SU-DHL-6 (cell line): ENCODE data around the gene SPATA32.

Source experiments
- H2AFZ ChIP-seq: fragments of 200-600 bp; sonication (generic); 2 replicates; pipeline ENCODE4 v1.6.1; 2014; ENCODE audit warnings: low read depth, mild to moderate bottlenecking, moderate library complexity, mixed read lengths, antibody characterized with exemption, low read length; ENCODE audit not compliant: severe bottlenecking
- H3F3A ChIP-seq: fragments of 200-600 bp; shearing (Covaris generic); 2 replicates; pipeline ENCODE4 v1.6.0; 2016; ENCODE audit warnings: antibody characterized with exemption, mild to moderate bottlenecking; ENCODE audit not compliant: insufficient read depth
- H3K27ac ChIP-seq: fragments of 200-600 bp; sonication (generic); 2 replicates; pipeline ENCODE4 v1.5.1; 2016; ENCODE audit warnings: low read depth, mild to moderate bottlenecking, low read length, moderate library complexity, mixed read lengths
- H3K27me3 ChIP-seq: fragments of 200-600 bp; sonication (generic), shearing (Covaris generic); 2 replicates; pipeline ENCODE4 v1.6.0; 2014; ENCODE audit warnings: mild to moderate bottlenecking, low read length
- H3K36me3 ChIP-seq: fragments of 200-600 bp; sonication (generic); 2 replicates; pipeline ENCODE4 v1.6.1; 2014; ENCODE audit warnings: mild to moderate bottlenecking, low read length, mixed read lengths
- H3K4me2 ChIP-seq: fragments of 300-600, 200-600 bp; shearing (Covaris generic), sonication (generic); 2 replicates; pipeline ENCODE4 v1.6.0; 2014; ENCODE audit warnings: low read length, low read depth, mild to moderate bottlenecking; ENCODE audit not compliant: poor library complexity, severe bottlenecking
- H3K4me3 ChIP-seq: fragments of 200-600 bp; sonication (generic); 2 replicates; pipeline ENCODE4 v1.5.1; 2014; ENCODE audit warnings: antibody characterized with exemption, low read length, mild to moderate bottlenecking, mixed read lengths; ENCODE audit not compliant: insufficient read depth, poor library complexity, severe bottlenecking
- H3K79me2 ChIP-seq: fragments of 200-600 bp; sonication (generic); 2 replicates; pipeline ENCODE4 v1.6.1; 2014; ENCODE audit warnings: mild to moderate bottlenecking, low read length, moderate library complexity; ENCODE audit not compliant: insufficient read depth
- H3K9ac ChIP-seq: fragments of 200-600 bp; sonication (generic); 2 replicates; pipeline ENCODE4 v1.7.0; 2014; ENCODE audit warnings: mild to moderate bottlenecking, low read length
- H3K9me2 ChIP-seq: fragments of 200-600 bp; sonication (generic); replicated peaks from 2 replicates; pipeline ENCODE4 v1.6.1; 2014; ENCODE audit warnings: low read length; ENCODE audit not compliant: insufficient read depth
- H3K9me3 ChIP-seq: fragments of 200-600 bp; sonication (generic); 2 replicates; pipeline ENCODE4 v1.6.1; 2014; ENCODE audit warnings: low read length, mixed read lengths; ENCODE audit not compliant: insufficient read depth
- H4K20me1 ChIP-seq: fragments of 200-600 bp; sonication (generic); 2 replicates; pipeline ENCODE4 v1.6.1; 2014; ENCODE audit warnings: low read depth, mild to moderate bottlenecking, antibody characterized with exemption, low read length, moderate library complexity, mixed read lengths
- EZH2phosphoT487 ChIP-seq: fragments of 200-600 bp; sonication (generic), shearing (Covaris generic); conservative IDR thresholded peaks from 2 replicates; pipeline ENCODE4 v1.6.1; 2018; ENCODE audit warnings: mild to moderate bottlenecking, antibody characterized with exemption, low read length, moderate library complexity, mixed read lengths
- TF ChIP-seq, protein P1 (sequence below): fragments of 200-600 bp; sonication (generic); IDR thresholded peaks from one replicate; pipeline ENCODE4 v1.5.1; 2017; ENCODE audit warnings: antibody characterized with exemption, mild to moderate bottlenecking, low read length, moderate library complexity; ENCODE audit not compliant: insufficient read depth, poor library complexity, severe bottlenecking

Gene SPATA32

DNA sequence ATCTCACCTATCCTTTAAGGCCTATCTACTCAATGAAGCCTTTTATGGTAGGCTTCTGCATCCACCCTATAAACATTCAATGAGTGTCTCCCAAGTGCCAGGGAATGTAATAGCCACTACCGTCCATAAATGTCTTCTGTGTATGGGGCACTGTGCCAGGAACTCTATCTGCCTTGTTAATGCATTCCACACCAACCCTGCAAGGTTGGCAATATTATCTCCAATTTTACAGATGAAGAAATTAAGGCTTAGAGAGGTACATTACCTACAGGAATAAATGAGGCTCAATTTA is 34.9 kb upstream of the SPATA32 start:
- no peak for TF ChIP-seq EZH2phosphoT487
- TF ChIP-seq, protein P1, sequence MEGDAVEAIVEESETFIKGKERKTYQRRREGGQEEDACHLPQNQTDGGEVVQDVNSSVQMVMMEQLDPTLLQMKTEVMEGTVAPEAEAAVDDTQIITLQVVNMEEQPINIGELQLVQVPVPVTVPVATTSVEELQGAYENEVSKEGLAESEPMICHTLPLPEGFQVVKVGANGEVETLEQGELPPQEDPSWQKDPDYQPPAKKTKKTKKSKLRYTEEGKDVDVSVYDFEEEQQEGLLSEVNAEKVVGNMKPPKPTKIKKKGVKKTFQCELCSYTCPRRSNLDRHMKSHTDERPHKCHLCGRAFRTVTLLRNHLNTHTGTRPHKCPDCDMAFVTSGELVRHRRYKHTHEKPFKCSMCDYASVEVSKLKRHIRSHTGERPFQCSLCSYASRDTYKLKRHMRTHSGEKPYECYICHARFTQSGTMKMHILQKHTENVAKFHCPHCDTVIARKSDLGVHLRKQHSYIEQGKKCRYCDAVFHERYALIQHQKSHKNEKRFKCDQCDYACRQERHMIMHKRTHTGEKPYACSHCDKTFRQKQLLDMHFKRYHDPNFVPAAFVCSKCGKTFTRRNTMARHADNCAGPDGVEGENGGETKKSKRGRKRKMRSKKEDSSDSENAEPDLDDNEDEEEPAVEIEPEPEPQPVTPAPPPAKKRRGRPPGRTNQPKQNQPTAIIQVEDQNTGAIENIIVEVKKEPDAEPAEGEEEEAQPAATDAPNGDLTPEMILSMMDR = no peak
- Histone ChIP-seq H3K27me3 (no peaks in the 10 kb centered on the region), H3K4me3 (no peak overlapping the region), H4K20me1 (no peaks in the 10 kb centered on the region; the same call in 1 of the 2 replicates), H3K9me2 (no peaks in the 10 kb centered on the region), H3K27ac (no peak overlapping the region), H3K9ac (no peak overlapping the region), H3K36me3 (no peaks in the 10 kb centered on the region), H3K79me2 (peaks cover 22% of the 10 kb centered on the region; the same call in 1 of the 2 replicates), H3K9me3 (no peaks in the 10 kb centered on the region), H2AFZ (no peak overlapping the region), H3K4me2 (no peak overlapping the region), H3F3A (no peaks in the 10 kb centered on the region)

DNA sequence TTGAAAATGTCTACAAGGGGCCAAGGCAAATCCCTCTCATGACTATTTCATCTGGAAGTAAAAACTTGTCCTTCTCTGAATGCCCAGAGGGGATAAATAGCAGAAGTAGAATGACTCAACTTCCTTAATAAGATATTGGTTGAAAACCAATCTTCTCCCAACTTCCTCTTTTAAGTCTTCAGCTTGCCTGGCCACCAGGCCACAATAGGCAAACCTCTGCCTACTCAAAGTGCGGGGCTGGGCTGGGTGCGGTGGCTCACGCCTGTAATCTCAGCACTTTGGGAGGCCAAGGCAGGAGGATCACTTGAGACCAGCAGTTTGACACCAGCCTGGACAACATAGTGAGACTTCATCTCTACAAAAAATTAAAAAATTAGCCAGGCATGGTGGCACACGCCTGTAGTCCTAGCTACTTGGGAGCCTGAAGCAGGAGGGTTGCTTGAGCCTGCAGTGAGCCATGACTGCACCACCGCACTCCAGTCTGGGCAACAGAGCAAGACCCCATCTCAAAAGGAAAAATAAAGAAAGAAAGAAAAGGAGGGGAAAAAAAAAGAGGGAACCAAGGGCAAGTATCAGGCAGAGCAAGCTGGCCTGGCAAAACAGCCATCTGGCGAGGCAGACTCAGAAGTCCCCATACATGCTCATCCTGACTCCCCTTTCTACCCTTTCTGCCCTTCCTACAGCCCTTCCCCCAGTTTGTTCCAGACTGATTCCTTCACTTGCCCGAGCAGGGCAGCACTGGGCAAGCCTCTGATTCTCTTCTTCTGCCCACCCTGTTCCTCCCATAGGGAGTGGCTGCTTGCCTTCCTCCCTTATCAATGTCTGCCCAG is 34.3 kb upstream of the SPATA32 start:
- H2AFZ ChIP-seq = no peak overlapping the region
- TF ChIP-seq, protein P1 = no peak
- no peak for TF ChIP-seq EZH2phosphoT487
- no peaks in the 10 kb centered on the region for H3K36me3 ChIP-seq
- H3K4me2 ChIP-seq = no peak overlapping the region
- H3K9me3 ChIP-seq = no peaks in the 10 kb centered on the region
- H3K9ac ChIP-seq = no peak overlapping the region
- peaks cover 22% of the 10 kb centered on the region; the same call in 1 of the 2 replicates for H3K79me2 ChIP-seq
- no peak overlapping the region for H3K27ac ChIP-seq
- H3K9me2 ChIP-seq = no peaks in the 10 kb centered on the region
- no peaks in the 10 kb centered on the region for H3F3A ChIP-seq
- H4K20me1 ChIP-seq = no peaks in the 10 kb centered on the region; the same call in 1 of the 2 replicates
- H3K4me3 ChIP-seq = no peak overlapping the region
- no peaks in the 10 kb centered on the region for H3K27me3 ChIP-seq

DNA sequence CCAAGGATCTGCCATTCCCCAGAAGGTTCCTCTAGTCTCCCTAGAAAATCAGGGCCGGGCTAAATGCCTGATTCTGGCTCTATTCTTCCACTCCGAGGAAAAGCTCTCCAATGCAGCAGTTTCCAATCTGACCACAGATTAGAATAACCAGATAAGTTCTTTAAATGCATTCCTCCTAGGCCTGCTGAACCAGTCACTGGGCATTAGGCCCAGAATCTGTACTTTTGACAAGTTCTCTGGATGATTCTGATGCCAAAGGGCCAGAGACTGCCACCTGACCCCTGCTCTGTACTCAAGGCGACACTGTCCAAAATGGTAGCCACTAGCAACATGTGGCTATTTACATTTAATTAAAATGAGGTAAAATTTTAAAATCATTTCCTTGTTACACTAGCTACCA is 32.6 kb upstream of the SPATA32 start:
- H3F3A ChIP-seq = no peaks in the 10 kb centered on the region
- no peak overlapping the region for H2AFZ ChIP-seq
- H3K4me2 ChIP-seq = no peak overlapping the region
- no peaks in the 10 kb centered on the region for H3K9me2 ChIP-seq
- H3K27me3 ChIP-seq = no peaks in the 10 kb centered on the region
- no peak for TF ChIP-seq EZH2phosphoT487
- TF ChIP-seq, protein P1 = no peak
- no peaks in the 10 kb centered on the region for H3K9me3 ChIP-seq
- H3K4me3 ChIP-seq = no peak overlapping the region
- no peaks in the 10 kb centered on the region; the same call in 1 of the 2 replicates for H4K20me1 ChIP-seq
- H3K79me2 ChIP-seq = peaks cover 22% of the 10 kb centered on the region; the same call in 1 of the 2 replicates
- H3K36me3 ChIP-seq = no peaks in the 10 kb centered on the region
- no peak overlapping the region for H3K9ac ChIP-seq
- no peak overlapping the region for H3K27ac ChIP-seq
